Limb (tissue), 2 donors: Measurements from ENCODE around the gene RDH8.
"Not testable (repeated sequence)": the region's sequence is repeated elsewhere in the genome, so short reads cannot be mapped to it uniquely, and the experiment has no call there.

Experiments used
- DNase-seq, 2 donors: peaks; one replicate each; pipeline ENCODE4 v3.0.0-alpha.2; 2016; ENCODE audit errors: extremely low spot score in 2 of 2

Gene RDH8

DNA sequence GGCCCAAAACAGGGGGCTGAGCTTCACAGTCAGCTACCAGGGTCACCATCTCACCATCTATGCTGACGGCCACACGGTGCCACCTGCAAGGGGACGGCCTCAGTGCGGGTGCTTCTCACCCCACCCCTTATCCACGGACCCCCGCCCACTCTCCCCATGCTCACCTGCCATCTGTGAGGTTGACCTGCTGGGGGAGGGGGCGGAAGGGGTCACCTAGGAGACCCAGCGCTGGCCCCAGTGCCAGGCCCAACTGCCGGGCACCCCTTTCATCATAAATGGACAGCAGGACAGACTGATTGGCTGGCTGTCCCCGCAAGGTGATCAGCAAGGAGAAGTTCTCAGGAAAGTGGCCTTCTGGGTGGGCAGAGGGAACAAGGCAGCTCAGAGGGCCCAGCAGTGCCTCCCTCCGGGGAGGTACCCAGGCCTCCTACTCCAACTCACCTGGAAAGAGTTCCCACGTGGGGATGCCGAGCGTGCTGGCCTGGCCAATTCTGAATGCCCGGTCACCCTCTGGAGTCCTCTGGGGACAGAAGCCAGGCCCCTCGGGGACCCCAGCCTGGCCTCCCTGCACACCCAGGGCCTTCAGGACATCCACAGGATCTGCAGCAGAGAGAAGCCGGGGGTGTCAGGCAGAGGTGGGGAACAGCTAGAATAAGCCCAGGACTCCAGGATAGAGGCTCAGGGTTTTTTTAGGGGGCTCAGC lies 7.5 kb upstream of the RDH8 start:
- no peak for DNase-seq

DNA sequence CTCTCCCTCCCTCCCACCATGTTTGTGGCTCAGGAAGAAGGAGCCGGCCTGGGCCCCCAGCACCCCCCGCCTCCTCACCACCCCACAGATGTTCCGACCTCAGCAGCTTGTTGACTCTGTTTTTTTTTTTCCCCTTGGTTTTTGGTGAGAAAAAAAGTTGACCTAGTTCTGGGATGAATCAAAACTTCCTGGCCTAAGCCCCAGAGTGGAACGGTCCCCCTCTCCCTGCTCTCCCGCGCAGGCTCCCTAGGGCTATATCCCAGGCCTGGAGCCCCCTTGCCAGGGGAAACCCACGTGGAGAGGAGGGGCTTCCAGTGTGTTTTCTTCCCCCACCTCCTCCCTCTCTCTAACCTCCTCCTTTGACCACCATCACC lies 7.0 kb upstream of the RDH8 start:
- peak; percentile 43 to 49 for DNase-seq

DNA sequence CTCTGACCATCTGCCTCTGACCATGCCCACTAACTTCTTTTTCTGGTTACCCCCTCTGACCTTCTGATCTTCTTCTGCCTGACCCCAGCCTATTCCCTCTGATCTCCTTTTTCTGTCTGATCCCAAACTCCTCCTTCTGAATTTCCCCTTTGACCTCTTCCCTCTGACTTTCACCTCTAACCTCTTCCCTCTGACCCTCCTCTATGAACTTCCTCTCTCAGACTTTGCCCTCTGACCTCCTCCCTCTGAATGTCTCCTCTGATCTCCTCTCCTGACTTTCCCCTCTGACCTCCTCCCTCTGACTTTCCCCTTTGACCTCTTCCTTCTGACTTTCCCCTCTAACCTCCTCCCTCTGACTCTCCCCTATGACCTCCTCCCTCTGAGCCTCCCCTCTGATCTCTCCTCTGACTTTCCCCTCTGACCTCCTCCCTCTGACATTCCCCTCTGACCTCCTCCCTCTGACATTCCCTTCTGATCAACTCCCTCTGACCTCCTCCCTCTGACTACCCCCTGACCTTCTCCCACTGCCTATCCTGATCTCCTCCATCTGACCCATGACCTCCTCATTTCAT lies 6.4 kb upstream of the RDH8 start:
- DNase-seq, result no peak

DNA sequence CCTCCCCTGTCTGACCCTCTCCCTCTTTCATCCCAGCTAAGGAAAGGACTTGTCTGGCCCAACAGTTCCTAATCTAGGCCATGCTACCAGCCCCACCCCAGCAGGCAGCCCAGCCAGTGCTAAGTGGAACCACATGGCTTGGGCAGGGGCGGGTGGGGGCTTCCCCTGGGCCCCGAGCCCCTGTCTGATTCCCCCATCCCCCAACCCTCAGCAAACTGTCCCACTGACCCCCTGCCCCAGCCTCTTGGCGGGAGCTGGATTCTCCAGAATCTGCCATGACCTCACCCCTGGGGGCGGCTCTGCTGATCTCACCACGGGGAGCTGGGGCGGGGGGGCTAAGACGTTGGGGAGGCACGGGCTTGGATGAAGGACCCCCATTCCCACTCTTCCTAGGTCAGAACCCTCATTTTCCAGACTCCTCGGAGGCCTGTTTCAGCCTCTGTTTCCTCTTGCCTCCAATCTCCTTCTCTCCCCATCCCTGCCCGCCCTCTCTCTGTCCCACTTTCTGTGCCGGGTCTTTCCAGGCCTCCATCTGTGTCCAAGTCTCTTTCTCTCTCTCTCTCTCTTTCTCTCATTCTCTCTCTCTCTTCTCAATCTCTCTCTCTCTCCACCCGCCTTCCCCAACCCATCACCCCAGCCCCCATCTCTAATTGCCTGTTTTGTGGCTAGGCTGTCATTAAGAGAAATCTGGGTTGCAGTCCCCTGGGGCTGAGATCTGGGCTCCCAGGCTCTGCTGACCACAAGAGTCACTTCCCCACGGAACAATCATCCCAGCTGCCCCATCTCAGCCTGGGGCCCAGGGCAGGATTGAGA lies 5.7 kb upstream of the RDH8 start:
- DNase-seq, result peak; percentile 36 to 49

DNA sequence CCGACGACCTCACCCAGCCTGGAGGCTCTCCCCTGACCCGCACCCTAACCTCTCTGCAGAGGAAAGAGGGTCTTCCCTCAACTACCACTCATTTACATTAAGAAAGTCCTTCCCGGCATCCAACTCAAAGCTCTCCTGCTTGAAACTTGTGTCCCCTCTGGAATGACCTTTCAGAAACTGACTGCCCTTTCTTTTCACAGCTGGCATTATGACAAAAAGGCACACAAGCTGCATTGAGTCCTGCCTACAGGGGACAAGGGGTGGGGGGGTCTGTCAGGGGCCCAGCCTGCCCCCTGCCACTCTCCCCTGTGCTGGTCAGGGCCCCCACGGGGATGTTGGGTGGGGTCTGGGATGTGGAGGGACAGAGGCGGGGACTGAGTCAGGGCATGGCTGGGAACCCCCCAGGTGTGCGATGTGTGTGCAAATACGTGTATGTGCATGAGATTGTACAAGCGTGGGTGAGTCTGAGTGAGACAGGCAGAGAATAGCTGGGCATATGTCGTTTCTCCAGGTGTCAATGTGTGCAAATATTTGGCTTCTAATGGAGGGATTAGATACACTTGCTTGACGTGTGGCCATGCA lies 5.0 kb upstream of the RDH8 start:
- peak in 1 of 2 donors; percentile 40 for DNase-seq

DNA sequence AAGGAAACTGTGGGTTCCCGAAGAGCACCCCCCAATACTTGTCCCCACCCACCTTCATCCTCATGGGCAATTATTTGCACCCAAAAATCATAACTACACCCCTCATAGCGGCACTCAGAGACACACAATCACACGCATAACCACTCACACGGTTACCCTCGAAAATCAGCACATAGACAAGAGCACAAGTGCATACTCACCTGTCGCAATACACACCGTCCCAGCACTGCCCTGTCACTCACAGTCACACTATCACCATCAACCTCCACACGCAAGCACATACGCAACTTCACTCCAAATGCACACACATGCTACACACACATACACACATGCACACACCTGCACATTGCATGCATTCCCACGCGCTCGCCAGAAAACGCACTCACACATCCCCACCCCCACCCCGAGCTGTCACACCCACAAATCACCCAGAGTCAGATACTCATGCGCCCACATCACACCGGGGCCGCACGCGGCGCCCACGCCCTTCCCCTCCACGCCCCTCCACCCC lies 3.5 kb upstream of the RDH8 start:
- DNase-seq, result no peak

DNA sequence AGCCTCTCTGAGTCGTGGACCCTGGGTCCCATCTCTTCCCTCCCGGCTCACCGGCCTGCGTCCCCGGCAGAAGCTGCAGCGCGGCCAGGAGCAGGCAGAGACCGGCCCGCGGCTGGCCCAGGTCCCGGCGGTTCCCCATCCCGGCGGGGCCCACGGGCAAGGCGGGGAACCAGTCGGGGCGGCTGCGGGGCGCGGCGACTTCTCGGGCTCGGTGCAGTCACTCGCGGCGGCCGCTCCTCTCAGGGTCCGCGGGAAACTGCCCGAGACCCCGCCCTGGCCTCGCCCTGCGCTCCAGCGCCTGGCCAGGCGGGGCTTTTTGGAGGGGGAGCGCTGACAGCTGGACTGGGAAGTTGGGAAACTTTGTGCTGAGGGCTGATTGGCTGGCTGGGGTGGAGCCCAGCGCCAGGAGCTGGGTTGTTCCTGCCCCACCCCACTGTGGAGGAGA lies 3.0 kb upstream of the RDH8 start, which contains the start of gene COL5A3:
Gene COL5A3 (minus strand): TSS at position 258 of the 445 bp plus-strand sequence. CDS start 119 bp downstream, at position 139.
- DNase-seq, result peak; percentile 34 to 44

DNA sequence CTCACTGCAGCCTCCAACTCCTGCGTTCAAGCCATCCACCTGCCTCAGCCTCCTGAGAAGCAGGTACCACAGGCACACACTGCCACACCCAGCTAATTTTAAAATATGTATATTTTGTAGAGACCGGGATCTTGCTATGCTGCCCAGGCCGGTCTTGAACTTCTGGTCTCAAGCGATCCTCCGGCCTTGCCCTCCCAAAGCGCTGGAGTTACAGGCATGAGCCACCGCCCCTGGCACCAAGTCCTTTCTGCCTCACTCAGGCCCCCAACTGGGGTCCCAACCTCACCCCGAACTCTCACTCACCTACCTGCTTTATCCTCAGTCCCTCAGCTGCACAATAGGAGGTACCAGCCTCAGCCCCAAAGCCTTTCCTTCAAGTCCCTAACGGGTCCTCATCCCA lies 2.3 kb upstream of the RDH8 start:
- DNase-seq, result no peak

DNA sequence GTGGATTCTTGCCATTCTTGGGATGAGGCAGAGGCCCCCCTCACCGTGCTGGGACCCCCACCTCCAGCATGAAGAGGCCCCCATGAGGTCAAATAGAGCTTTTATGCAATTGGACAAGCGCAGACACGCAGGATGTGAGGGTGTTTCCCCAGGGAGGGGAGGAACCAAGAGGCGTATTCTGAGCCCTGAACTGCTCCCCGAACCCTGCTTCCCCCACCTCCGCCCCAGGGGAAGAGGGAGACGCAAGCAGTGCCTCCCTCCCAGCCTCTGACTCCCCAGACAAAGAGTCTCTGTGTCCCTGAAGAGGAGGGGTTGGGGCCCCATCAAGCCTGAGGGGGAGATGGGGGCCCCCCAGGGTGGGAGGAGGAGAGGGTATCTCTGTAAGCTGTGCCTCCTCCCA lies 1.3 kb upstream of the RDH8 start:
- DNase-seq, result peak in 1 of 2 donors; percentile 48

DNA sequence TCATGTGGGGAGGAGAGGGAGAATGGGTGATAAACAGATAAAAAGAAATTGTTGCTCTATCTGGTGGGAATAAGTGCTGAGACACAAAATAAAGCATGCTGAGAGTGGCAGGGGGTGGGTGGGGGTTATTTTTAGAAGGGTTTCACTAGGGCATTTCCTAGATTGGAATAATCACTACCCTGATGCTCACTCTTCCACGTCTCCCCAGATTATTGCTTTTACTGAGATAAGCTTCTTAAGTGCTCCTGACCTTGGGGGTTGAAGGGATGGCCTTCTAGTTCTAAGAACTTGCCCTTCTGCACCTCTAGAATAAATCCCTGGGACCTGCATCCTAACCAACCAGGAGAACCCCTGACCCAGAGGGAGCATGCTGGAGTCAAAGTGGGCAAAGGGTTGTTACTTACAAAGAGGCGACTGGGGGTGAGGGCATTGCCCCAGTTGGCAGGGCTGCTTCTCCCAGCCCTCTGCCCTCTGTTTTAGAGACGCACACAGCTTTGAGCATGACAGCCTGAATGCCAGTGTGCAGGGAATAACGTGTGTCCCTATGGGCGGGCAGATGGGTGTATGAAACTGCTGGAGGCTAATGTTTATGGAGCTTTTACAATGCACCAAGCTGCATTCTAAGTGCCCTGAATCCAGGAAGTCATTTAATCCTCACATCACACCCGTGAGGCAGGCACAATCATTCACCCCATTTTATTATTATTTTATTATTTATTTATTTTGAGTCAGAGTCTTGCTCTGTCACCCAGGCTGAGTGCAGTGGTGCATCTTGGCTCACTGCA lies 743 bp downstream of the RDH8 start:
- DNase-seq, result no peak

DNA sequence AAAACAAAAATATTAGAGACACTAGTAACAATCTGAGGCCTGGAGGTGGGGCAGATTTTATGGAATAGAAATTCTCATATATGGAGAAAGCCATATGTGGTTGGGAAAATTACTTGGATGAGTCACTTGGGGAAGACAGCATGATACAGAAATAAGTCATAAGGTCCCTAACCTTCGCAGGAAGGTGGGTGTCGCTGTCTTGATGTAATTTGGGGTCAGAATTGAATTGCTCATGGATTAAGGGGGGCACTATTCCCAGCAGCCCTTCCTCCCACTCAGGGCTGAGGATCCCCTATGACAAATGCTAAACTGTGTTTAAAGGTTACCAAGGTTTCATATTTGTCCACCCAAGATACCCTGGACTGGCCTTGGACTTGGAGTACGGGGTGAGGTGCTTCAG lies 5.0 kb downstream of the RDH8 start:
- no peak for DNase-seq

DNA sequence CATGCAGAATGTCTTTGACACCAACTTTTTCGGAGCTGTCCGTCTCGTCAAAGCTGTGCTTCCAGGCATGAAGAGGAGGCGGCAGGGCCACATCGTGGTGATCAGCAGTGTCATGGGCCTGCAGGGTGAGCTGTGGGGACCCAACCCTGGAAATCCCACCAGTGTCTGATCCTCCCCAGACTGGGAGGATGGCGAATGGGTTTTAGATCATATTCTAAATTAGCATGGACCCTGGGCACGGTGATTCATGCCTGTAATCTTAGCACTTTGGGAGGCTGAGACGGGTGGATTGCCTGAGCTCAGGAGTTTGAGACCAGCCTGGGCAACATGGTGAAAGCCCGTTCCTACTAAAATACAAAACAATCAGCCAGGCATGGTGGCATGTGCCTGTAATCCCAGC lies 5.5 kb downstream of the RDH8 start:
- DNase-seq, result no peak

DNA sequence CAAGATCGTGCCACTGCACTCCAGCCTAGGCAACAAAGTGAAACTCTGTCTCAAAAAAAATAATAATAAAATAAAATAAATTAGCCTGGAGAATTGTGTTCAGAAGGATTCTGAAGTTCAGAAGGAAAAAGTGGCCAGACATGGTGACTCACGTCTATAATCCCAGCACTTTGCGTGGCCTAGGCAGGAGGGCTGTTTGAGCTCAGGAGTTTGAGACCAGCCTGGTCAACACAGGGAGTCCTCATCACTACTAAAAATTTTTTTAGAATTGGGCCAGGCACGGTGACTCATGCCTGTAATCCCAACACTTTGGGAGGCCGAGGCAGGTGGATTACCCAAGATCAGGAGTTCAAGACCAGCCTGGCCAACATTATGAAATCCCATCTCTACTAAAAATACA lies 6.0 kb downstream of the RDH8 start:
- no peak for DNase-seq

DNA sequence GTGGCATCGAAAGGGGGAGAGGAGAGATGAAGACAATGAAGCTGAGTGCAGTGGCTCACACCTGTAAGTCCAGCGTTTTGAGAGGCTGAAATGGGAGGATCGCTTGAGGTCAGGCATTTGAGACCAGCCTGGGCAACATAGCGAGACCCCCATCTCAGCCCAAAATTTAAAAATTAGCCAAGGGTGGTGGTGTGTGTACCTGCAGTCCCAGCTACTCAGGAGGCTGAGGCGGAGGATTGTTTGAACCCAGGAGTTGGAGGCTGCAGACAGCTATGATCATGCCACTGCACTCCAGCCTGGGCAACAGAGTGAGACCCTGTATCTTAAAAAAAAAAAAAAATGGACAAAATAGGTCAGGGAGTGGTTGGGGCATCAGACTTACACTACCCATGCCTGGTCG lies 7.6 kb downstream of the RDH8 start:
- DNase-seq, result no peak

DNA sequence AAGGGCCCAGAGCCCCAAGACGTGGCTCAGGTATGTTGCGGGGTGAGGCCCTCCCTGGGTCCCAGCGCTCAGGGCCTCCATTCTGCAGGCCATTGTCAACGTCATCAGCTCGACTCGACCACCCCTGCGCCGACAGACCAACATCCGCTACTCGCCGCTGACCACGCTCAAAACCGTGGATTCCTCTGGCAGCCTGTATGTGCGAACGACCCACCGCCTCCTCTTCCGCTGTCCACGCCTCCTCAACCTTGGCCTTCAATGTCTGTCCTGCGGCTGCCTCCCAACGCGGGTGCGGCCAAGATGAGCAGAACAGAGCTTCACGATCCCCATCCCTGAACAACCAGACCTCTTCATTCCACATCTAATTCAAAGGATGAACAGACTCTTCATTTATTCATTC lies 8.2 kb downstream of the RDH8 start:
- no peak for DNase-seq

DNA sequence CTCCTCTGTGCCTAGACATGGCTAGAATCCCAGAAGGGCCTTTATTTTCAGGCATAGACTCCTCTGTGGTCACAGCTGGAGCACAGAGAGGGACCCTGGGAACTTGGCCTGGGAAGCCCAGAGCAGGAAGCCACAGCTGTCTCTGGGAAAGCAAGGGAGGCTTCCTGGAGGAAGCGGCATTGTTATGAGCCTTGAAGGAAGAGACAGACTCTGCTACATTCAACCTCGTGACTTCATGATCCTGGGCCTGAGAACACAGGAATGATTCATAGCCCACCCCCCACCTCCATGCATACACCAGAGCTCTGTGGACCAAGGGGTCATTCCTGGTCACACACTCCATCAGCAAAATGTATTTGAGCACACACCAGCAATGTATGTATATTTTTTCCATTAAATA lies 8.6 kb downstream of the RDH8 start:
- DNase-seq, result no peak

DNA sequence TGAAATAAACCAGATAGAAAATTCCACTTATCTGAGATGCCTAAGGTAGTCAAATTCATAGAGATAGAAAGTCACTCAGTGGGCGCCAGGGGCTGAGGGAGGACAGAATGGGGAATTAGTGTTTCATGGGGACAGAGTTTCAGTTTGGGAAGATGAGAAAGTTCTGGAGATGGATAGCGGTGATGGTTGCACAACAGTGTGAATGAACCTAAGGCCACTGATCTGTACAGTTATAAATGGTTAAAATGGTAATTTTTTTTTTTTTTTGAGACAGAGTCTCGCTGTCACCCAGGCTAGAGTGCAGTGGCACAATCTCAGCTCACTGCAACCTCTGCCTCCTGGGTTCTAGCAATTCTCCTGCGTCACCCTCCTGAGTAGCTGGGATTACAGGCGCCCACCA lies 9.8 kb downstream of the RDH8 start:
- not testable (repeated sequence) for DNase-seq

DNA sequence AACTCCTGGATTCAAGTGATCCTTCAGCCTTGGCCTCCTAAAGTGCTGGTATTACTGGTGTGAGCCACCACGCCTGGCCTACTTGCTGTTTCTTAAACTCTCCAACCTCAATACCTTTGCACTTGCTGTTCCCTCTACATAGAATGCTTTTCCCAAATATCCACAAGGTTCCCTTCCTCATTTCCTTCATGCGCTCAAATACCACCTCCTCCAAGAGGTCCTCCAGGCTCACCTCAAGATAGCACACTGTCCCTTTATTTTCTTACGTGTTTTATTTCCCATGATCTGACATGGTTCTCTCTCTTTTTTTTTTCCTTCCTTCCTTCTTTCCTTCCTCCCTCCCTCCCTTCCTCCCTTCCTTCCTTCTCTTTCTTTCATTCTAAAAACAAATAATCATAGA lies 13.5 kb downstream of the RDH8 start:
- DNase-seq, result no peak

DNA sequence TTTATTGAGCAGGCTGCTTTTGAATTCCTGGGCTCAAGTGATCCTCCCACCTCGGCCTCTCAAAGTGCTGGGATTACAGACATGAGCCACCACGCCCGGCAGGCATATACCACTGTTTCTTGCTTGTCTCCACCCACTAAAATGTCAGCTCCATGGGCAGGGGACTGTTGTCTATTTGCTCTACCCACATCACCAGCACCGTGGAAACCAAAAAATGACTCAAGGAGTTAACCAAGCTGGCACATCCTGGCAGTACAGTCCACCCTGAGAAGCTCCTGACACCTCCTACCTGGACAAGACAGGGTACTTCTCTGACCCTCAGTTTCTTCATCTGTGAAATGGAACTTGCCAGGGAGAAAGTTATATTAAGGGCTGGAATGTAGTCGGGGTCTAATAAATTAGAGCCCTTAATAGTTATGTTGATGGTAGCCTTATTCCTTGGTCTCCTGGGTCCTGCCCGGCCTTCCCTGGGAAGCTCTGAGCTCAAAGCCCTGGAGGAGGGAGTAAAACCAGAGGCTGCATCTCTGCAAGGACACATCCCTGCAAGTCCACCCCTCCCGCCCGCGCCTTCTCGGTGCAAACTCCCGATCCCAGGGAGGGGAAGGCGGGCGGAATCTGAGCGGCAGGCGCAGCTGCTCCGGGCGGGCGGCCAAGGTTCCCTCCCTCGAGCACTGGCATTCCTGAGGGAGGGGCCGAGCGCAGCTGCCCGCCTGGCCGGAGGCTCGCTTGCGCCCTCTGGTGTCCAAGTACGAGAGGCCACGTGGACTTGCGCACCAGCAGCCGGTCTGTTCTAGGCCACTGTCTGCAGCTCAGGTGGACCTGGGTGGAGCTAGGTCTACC lies 14.1 kb downstream of the RDH8 start:
- DNase-seq, result peak; percentile 96 to 97

DNA sequence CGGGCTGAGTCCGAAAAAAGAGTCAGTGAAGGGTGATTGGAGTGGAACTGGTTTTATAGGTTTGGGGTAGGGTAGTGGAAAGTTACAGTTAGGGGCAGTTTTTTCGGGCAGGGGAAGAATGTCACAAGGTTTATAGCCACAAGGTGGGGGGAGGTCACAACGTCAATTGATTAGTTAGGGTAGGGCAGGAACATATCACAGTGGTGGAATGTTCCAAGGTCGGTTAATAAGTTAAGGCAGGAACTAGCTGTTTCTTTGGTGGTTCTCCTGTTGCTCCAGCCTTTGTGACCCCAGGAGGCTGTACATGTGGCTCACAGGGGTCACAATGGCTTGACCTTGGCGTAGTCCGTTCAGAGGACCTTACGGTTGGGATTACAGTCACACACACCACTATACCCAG lies 20.3 kb downstream of the RDH8 start:
- DNase-seq, result no peak
